NCI-H2029 (cell line): ENCODE data around the gene DCLK1.

ENCODE experiments used
- DNase-seq: peaks from one replicate; lab custom pipeline; 2025; lab: John Stamatoyannopoulos, UW

The DCLK1 gene

GRCh38 chr13:35785576-35786303 is 345.4 kb downstream of the DCLK1 start:
- no peak for DNase-seq

DNA sequence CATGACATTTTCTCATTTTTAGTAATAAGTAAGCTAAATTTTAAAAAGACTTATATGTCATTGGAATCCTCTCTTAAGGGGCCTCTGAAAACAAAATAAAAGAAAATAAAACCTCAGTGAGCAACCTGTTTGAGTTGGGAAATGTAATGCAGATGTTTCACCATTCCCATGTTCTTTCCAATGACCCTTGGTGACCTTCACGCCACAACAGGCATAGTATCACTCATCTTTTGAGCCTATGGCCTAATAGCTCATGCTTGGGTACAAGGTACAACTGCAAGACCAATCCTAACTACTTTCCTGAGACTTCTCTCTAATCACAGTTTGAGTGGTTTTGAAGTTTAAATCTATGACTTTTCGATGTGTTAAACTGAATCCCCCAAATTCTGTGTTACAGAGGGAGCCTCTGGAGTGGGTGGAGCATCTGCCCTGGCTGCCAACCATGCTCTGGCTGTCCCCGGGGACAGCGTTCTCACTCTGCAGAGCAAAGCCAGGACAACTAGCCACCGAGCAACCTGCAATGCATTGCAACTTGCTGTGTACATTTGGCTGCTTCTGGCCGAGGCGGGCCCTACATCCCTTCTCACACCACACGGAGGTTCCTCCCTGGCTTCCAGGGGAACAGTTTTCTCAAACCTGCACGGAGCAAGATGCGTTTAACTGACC is 346.8 kb downstream of the DCLK1 start:
- DNase-seq, result no peak

- no peak for DNase-seq
Measured at GRCh38 chr13:35782793-35783192, 348.4 kb downstream of the DCLK1 start.

GRCh38 chr13:35781036-35782000 is 349.9 kb downstream of the DCLK1 start:
- DNase-seq, result no peak

GRCh38 chr13:35780613-35781012 is 350.6 kb downstream of the DCLK1 start:
- DNase-seq, result no peak

DNA sequence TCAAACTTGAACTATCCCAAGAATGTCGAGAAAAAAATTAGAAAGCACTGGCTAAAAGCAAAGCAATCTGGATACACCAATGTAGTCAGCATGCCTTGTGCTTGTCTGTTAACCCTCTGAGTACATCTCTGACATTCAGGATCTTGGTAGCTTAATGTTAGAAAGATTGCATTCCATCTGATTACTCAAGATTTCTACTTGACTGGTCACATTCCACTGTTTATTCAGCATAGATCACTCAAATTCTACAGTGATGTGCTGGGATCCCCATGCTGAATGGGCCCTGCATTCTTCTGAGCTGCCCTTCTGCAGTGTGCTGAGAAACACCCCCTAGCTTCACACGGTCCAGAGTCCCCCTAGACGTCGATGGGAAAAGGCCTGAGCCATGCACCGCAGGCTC is 359.3 kb downstream of the DCLK1 start:
- DNase-seq, result no peak

- DNase-seq, result no peak
Measured at GRCh38 chr13:35770756-35771297, 360.4 kb downstream of the DCLK1 start.

DNA sequence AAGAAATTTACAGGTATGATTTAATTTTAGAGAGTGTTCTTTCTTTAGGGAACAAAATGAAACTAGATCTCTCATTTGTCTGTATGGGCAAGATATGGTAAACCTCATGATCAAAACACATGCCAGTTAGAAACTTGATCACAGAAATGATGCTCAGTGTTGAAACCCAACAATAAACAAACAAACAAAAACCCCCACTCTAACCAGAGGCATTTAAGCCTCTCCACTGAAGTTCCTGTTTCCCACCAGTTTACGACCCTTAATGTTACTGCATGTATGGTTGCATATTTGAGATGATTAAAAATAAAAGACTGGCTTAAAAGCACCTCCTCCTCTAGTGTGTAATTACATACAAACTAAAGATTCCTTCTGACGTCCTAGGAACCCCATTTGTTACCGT is 361.4 kb downstream of the DCLK1 start:
- DNase-seq, result no peak

GRCh38 chr13:35768551-35768950 is 362.6 kb downstream of the DCLK1 start:
- no peak for DNase-seq

GRCh38 chr13:35768073-35768472 is 363.1 kb downstream of the DCLK1 start:
- no peak for DNase-seq

- no peak for DNase-seq
Measured at GRCh38 chr13:35767256-35767976, 363.8 kb downstream of the DCLK1 start.

GRCh38 chr13:35766663-35767062 is 364.5 kb downstream of the DCLK1 start:
- no peak for DNase-seq

- DNase-seq, result no peak
Measured at GRCh38 chr13:35765941-35766340, 365.2 kb downstream of the DCLK1 start.

- no peak for DNase-seq
Measured at GRCh38 chr13:35765366-35765765, 365.8 kb downstream of the DCLK1 start.

DNA sequence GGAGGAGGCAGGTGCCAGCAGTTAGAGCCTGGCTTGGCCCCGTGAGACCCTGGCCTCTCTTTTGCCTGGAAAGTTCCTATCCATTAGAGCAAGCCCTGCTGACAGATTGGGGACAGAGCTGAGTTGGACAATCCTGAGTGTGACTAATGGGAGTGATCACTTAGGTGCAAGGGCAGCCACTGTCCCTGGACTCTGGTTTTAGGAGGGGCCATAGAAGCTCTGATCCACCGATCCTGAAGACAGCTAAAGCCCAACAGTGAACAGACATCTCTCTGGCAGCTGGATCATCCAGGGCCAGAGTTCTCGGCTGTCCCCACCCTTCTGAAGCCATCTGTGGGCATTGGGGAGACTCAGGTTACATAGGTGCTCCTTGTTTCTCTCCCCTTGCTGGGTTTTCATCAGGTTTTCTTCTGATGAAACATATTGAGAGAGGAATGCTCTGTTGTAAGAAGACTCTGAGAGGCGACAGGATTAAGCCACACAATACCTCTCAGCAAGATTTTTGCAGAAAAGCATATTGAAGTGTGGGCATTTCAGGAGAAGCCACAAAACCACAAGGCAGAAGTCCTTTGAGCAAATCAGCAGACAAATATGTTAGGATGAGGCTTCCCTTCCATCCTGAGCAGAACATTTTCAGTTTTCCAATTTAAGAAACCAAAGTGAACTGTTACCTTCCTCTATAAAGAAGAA is 366.7 kb downstream of the DCLK1 start:
- no peak for DNase-seq

DNA sequence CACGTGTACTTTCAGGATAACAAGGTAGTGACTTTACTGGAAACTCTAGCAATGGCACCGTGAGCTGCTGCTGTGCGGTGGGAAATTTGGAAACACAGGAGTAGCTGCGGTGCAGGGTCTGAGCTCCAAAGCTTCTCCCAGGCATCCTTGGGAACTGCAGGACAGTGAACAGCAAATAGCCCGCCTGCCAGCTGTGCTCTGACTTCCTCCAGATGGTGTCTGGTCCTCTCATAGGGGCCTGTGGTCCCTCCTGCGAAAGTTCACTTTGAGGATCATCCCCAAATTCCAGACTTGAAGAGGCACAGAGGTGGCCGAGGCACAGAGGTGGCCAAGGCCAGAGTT is 367.4 kb downstream of the DCLK1 start:
- DNase-seq, result no peak

GRCh38 chr13:35763060-35763781 is 368.0 kb downstream of the DCLK1 start:
- no peak for DNase-seq

DNA sequence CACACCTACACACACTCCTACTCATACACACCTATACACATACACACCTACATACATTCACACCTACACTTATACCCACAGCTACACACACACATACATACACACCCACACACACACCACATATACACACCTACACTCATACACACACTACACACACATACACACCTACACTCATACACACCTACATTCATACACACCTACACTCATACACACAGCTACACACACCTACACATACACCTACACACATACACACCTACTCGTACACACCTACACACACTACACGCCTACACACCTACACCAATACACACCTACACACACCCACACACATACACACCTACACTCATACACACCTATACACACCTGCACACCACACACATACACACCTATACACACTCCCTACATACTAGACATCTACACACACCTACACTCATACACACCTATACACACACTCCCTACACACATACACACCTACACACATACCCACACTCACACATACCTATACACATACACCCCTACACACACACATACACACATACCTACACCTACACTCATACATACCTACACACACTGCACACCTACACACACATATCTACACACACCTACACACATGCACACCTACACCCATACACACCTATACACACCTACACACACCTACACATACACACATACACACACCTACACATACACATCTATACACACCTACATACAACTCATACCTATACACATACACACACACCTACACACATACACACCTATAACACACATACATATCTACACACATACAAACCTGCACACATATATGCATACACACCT is 369.5 kb downstream of the DCLK1 start:
- DNase-seq, result no peak

DNA sequence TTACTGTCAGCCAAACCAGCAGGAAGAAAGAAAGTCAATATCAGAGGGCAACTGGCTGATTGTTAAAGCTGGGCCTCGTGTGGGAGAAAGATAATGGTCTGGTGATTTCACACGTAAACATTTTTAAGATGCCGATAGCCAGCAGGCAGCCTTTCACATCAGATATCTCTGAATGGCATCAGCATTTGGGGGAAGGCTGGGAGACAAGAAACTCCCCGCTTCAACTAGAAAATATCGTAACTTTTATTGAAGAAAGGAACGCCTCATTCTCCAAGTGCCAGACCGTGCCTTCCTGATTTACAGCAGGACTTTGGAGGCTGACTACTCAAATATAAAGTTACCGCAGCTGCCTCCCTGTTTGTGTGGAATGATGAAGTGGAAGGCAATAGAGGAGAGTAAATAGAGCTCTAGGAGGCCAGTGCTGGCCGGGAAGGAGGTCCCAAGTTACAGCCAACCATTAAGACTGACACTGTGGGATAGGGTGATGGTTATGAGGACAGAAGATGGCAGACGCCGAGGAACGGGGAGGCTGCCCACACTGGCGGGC is 370.4 kb downstream of the DCLK1 start:
- no peak for DNase-seq
